Measurements from ENCODE around the gene RIOX2. TPM values are rescaled to one million over a fixed set of nuclear protein-coding genes. Genes with fewer than 3 reads are reported as not detected.

RIOX2 gene
- total and polyA plus RNA-seq, 2 of the 13 experiments (the other 11 are each of a cell fraction or from before 2014, with no cell fraction given) = 19.9 to 43.3 TPM

GRCh38 chr3:97994328-97994945 is 22.2 kb upstream of the RIOX2 start (continued):
- TF ChIP-seq SKIL (CRISPR knock-in tag; IDR thresholded peaks at IDR 0.05; ENCODE audit: borderline replicate concordance) (no peak), DR1 (CRISPR knock-in tag; IDR thresholded peaks at IDR 0.05) (no peak), ATF7 (IDR thresholded peaks at IDR 0.05) (no peak), ATF7 (CRISPR knock-in tag; IDR thresholded peaks at IDR 0.05) (no peak), YY1 (IDR thresholded peaks at IDR 0.05; ENCODE audit: insufficient read depth, insufficient replicate concordance, low read depth, low read length) (no peak), EP300 (IDR thresholded peaks at IDR 0.05; ENCODE audit: low read depth in 2 of 2, low read length in 2 of 2) (peak in 1 of 2 experiments; percentile 63; a peak in 2 of 4 replicates), EP300 (CRISPR knock-in tag; IDR thresholded peaks at IDR 0.05; ENCODE audit: borderline replicate concordance) (no peak), ZNF264 (CRISPR knock-in tag; IDR thresholded peaks at IDR 0.05) (no peak), NFE2 (CRISPR knock-in tag; IDR thresholded peaks at IDR 0.05) (no peak), MXD4 (CRISPR knock-in tag; IDR thresholded peaks at IDR 0.05) (no peak), PCBP1 (IDR thresholded peaks at IDR 0.05; ENCODE audit: borderline replicate concordance, low read depth, low read length) (no peak), ZNF788 (CRISPR knock-in tag; IDR thresholded peaks at IDR 0.05; ENCODE audit: borderline replicate concordance) (no peak), CCDC6 (CRISPR knock-in tag; IDR thresholded peaks at IDR 0.05) (no peak), ASH2L (IDR thresholded peaks at IDR 0.05; ENCODE audit: insufficient read length, low read depth, low read length) (peak; percentile 1), ZNF790 (CRISPR knock-in tag; IDR thresholded peaks at IDR 0.05; ENCODE audit: borderline replicate concordance) (no peak), ZNF780A (CRISPR knock-in tag; IDR thresholded peaks at IDR 0.05) (no peak), TGIF2 (CRISPR knock-in tag; IDR thresholded peaks at IDR 0.05) (no peak), BCL6 (CRISPR knock-in tag; IDR thresholded peaks at IDR 0.05) (peak; percentile 46; the same call in 1 of the 2 replicates), ZNF3 (CRISPR knock-in tag; IDR thresholded peaks at IDR 0.05) (no peak), ZNF460 (CRISPR knock-in tag; IDR thresholded peaks at IDR 0.05; ENCODE audit: borderline replicate concordance) (no peak), ZNF850 (CRISPR knock-in tag; conservative IDR thresholded peaks at IDR 0.05) (no peak), ZMAT3 (CRISPR knock-in tag; conservative IDR thresholded peaks at IDR 0.05) (no peak), ZNF782 (CRISPR knock-in tag; IDR thresholded peaks at IDR 0.05; ENCODE audit: borderline replicate concordance) (no peak), NCOA2 (CRISPR knock-in tag; IDR thresholded peaks at IDR 0.05) (peak; percentile 45; the same call in 1 of the 2 replicates), ATRX (CRISPR knock-in tag; IDR thresholded peaks at IDR 0.05; ENCODE audit: borderline replicate concordance) (no peak), NBN (conservative IDR thresholded peaks at IDR 0.05) (no peak), FOXO1 (CRISPR knock-in tag; IDR thresholded peaks at IDR 0.05) (no peak), ZNF777 (CRISPR knock-in tag; IDR thresholded peaks at IDR 0.05) (no peak)
- TF ChIP-seq, protein P1, sequence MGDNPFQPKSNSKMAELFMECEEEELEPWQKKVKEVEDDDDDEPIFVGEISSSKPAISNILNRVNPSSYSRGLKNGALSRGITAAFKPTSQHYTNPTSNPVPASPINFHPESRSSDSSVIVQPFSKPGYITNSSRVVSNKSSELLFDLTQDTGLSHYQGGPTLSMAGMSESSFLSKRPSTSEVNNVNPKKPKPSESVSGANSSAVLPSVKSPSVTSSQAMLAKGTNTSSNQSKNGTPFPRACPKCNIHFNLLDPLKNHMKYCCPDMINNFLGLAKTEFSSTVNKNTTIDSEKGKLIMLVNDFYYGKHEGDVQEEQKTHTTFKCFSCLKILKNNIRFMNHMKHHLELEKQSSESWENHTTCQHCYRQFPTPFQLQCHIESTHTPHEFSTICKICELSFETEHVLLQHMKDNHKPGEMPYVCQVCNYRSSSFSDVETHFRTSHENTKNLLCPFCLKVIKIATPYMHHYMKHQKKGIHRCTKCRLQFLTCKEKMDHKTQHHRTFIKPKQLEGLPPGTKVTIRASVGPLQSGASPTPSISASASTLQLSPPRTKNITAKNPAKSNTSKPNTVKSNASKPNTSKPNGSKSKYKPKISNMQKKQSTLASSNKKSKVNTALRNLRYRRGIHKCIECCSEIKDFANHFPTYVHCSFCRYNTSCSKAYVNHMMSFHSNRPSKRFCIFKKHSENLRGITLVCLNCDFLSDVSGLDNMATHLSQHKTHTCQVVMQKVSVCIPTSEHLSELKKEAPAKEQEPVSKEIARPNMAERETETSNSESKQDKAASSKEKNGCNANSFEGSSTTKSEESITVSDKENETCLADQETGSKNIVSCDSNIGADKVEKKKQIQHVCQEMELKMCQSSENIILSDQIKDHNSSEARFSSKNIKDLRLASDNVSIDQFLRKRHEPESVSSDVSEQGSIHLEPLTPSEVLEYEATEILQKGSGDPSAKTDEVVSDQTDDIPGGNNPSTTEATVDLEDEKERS (CRISPR knock-in tag; IDR thresholded peaks at IDR 0.05) = no peak

Measured in HepG2 (cell line).